Activated CD8-positive, alpha-beta memory T cell treated with anti-CD3 and anti-CD28 coated beads for 4 hours (primary cell): ENCODE results near the gene PPARD.
A peak's percentile ranks its signal among the peaks of the same experiment; 100 is the strongest.
"Not testable (repeated sequence)": the region's sequence is repeated elsewhere in the genome, so short reads cannot be mapped to it uniquely, and the experiment has no call there.

Source experiments
- DNase-seq, 2 donors: peaks; one replicate each; pipeline ENCODE4 v3.0.0-alpha.2; 2020; ENCODE audit warnings: low read depth in 2 of 2

PPARD gene

DNA sequence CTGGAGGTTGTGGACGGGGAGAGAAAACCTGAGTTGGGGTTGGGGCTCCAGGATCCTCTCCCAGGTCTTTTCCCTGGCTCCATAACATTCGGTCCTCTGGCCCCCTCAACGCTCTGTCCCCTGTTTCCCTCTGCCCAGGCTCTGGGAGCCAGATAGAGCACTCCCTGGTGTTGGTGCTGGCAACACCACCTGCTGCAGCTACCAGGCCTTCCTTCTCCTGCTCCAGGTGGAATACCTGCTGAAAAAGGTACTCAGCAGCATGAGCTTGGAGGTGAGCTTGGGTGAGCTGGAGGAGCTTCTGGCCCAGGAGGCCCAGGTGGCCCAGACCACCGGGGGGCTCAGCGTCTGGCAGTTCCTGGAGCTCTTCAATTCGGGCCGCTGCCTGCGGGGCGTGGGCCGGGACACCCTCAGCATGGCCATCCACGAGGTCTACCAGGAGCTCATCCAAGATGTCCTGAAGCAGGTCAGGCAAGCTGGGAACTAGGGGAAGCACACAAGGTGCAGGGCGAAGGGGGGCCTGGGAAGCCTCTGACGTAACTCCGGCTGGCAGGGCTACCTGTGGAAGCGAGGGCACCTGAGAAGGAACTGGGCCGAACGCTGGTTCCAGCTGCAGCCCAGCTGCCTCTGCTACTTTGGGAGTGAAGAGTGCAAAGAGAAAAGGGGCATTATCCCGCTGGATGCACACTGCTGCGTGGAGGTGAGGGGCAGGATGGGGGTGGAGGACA lies 30.1 kb upstream of the PPARD start:
- no peak for DNase-seq

- DNase-seq, result no peak
These were observed 29.6 kb upstream of the PPARD start for GRCh38 chr6:35312807-35313206.

GRCh38 chr6:35317483-35318195 lies 24.7 kb upstream of the PPARD start:
- no peak for DNase-seq

GRCh38 chr6:35318196-35319171 lies 23.9 kb upstream of the PPARD start:
- no peak for DNase-seq

DNA sequence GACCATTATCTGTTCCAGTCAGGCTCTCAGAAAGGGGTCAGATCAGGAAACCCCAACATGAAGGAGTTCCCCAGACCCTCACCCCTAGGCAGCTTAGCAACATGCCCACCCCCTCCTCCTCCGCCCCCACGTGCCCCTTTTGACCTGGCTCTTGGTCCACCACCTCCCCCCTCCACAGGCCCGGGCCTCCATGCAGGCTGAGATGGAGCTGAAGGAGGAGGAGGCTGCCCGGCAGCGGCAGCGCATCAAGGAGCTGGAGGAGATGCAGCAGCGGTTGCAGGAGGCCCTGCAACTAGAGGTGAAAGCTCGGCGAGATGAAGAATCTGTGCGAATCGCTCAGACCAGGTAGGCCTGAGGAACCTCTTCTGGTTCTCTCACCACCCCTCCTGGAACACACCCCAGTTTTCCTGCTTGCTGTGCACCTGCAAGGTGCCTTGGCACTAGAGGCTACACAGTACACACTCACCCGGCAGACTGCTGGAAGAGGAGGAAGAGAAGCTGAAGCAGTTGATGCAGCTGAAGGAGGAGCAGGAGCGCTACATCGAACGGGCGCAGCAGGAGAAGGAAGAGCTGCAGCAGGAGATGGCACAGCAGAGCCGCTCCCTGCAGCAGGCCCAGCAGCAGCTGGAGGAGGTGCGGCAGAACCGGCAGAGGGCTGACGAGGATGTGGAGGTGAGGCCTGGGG lies 22.9 kb upstream of the PPARD start:
- no peak for DNase-seq

DNA sequence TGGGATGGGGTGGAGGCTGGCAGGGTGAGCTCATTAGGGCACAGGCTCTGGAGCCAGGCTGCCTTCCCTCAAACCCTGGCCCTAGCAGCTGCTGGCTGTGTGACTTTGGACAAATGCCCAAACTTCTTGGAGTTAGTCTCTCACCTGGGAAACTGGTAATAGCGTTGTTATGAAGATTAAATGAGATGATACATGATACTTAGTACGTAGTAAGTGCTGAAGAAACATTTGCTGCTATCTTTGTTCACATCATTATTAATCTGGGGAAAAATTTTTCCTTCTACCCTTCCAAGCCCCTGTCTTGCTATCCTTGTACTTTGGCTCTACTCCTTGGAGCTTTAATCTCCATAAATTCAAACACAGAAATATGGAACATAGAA lies 22.3 kb upstream of the PPARD start:
- DNase-seq, result no peak

GRCh38 chr6:35321091-35321490 lies 21.3 kb upstream of the PPARD start:
- DNase-seq, result no peak

GRCh38 chr6:35327349-35328027 lies 14.9 kb upstream of the PPARD start:
- DNase-seq, result peak; percentile 53 to 60

DNA sequence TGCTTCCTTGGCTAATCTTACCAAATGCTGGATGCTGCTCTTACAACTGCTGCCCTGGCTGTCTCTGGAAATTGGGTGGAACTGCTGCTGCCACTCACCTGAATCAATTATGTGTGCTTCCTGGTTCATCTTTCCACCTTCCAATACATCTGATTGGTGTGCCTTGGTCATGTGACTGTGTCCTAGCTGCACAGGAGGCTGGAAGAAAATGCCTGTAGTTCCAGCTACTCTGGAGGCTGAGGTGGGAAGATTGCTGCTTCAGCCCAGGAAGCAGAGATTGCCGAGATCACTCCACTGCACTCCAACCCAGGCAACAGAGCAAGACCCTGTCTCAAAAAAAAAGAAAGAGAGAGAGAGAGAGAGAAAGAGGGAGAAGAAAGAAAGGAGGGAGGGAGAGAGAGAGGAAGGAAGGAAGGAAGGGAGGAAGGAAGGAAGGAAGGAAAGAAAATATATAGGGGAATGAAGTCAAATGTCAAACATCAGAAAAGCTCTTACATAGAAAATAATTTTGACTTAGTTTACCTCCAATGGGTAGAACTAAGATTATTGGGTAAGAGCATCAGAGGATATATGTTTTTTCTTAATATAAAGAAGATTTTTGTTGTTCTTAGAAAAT lies 14.1 kb upstream of the PPARD start:
- DNase-seq, result no peak

GRCh38 chr6:35328965-35329364 lies 13.4 kb upstream of the PPARD start:
- DNase-seq, result not testable (repeated sequence)

DNA sequence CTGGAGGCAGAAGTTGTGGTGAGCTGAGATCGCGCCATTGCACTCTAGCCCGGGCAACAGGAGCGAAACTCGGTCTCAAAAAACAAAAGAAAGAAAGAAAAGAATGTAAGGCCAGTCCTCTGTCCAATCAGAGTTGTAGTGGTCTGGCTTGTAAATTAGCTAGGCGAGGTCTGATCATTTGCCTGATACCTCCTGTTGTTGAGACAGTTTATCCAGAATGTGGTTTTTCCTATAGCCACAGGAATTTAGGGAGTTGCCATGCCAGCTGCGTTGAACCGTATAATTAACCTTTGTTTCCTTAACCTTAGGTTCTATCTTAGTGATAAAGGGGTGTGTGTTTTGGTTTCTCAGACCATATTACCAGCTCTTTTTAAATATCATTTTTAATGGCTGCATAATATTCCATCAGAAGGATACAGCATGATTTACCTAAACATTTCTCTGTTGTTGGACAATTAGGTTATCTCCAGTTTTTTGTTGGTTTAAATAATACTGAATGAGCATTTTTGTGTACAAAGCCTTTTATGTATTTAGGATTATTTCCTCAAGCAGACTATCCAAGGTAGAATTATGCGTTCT lies 11.7 kb upstream of the PPARD start:
- no peak for DNase-seq

GRCh38 chr6:35332074-35332887 lies 10.1 kb upstream of the PPARD start:
- peak in 1 of 2 donors; percentile 44 for DNase-seq

GRCh38 chr6:35341557-35341956 lies 801 bp upstream of the PPARD start:
- no peak for DNase-seq

DNA sequence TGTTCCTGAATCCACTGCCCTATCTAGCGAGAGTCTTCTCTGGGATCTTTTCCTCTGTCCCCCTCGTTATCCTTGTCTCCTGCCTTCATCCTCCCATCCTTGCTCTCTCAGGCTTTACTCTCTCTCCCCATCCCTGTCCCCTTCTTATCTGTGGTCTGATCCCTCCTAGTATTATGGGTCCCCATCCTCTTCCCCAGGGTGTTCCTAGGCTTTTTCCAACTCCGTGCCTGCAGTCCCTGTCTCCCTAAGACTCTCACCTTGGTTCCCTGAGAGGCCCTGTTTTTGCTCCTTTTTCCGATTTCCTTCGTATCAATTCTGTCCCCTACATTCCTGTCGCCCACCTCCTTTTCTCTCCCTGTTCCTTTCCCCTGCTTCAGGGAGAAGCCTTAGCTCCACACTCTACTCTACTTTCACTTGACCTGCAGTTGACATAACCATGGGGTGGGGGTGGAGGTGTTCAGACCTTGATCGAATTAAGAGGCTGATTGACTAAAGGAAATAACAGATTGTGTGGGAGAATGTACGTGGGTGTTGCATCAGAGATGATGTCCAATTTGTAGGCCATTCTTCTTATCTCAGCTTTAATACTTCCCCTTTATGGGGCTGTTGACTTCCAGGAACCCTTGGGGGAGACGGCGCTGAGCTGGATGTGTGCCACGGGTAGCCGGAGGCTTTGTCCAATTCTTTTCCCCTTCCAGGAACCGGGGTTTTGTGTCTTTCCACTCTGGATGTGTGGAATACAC lies 905 bp downstream of the PPARD start:
- no peak for DNase-seq

DNA sequence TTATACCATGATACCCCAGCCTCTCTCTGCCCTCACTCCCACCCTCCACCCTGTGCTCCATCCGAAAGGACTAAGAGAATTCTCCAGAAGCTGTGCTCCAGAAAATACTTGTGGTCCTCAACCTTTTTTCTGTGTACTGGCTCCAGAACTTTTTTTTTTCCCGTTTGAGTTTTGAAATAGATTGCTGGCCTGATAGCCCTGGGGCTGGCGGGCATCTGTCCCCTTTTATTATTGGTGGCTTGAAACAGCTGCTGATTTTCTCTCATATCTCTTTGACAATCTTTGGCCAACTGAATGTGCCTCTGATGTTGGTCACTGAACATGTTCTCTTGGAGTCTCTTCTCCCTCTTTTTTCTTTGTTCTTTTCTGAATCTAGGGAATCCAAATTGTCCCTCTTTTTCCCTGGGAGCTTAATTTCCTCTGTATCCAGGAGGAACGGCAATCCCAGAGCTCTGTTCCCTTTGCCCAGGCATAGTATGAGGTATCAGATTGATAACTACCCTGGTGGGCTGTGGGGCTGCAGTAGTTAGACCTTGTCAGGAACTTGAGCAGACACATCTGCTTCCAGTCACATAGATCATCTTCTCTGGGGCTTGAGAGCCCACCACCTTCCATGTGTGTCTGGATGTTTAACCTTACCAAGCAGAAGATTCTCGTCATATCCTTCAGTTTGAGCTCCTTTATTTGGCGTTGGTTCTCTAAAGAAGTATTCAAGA lies 1.6 kb downstream of the PPARD start:
- DNase-seq, result no peak

GRCh38 chr6:35351422-35351821 lies 9.1 kb downstream of the PPARD start:
- DNase-seq, result no peak

DNA sequence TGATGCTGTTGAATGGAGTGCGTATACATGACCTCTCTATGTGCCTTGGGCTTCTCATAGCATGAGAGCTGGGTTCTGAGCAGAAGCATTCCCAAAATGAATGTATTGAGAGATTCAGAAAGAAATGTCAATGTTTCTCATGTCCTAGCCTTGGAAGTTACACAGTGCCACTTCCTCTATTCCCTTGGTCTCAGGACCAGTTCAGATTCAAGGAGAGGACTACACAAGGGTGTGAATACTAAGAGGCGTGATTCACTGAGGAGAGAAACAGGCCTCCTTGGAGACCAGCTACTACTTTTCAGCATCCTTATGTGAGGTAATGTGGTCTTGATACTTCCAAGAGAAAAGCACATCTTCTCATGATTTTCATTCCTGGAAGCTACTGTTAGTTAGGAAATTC lies 10.4 kb downstream of the PPARD start:
- no peak for DNase-seq
